A673 (cell line): Measurements from ENCODE around the gene TOR2A. TPM values are rescaled to one million over a fixed set of nuclear protein-coding genes. Genes with fewer than 3 reads are reported as not detected.
A peak's percentile ranks its signal among the peaks of the same experiment; 100 is the strongest.

Experiments
- BruUV-seq: library from RNA; stranded (reverse); fragments of 400-500 nt; replicated peaks from 2 replicates; lab custom pipeline; 2021; lab: Mats Ljungman, UMichigan
- CTCF ChIA-PET: fragments of 300-600 bp; sonication (Branson Sonifier 250); formaldehyde crosslinking; loops from one replicate; lab custom pipeline; 2022; ENCODE audit warnings: antibody characterized with exemption; lab: Charles Lee
- POLR2A ChIA-PET: fragments of 300-600 bp; sonication (Branson Sonifier 250); formaldehyde crosslinking; loops from one replicate; lab custom pipeline; 2022; ENCODE audit warnings: antibody characterized with exemption; ENCODE audit not compliant: low non-redundant PET; lab: Charles Lee
- DNase-seq: peaks from one replicate; pipeline ENCODE4 v3.0.0-alpha.2; 2015; ENCODE audit warnings: low spot score
- H3K27ac ChIP-seq: fragments of 200-600 bp; sonication (generic); 2 replicates; pipeline ENCODE4 v1.5.1; 2016; ENCODE audit warnings: mixed run types, low read depth, mild to moderate bottlenecking, mixed read lengths, antibody characterized with exemption, low read length; ENCODE audit not compliant: poor library complexity, severe bottlenecking
- H3K27me3 ChIP-seq: fragments of 200-600 bp; sonication (generic); replicated peaks from 2 replicates; pipeline ENCODE4 v1.6.1; 2017; ENCODE audit warnings: mixed run types, low read depth, mild to moderate bottlenecking, mixed read lengths, antibody characterized with exemption, low read length; ENCODE audit not compliant: insufficient read depth, poor library complexity
- H3K36me3 ChIP-seq: fragments of 200-600 bp; sonication (generic); 2 replicates; pipeline ENCODE4 v1.6.1; 2016; ENCODE audit warnings: mixed run types, mild to moderate bottlenecking, mixed read lengths, antibody characterized with exemption, low read length; ENCODE audit not compliant: insufficient read depth, poor library complexity, severe bottlenecking
- H3K4me1 ChIP-seq: fragments of 200-600 bp; sonication (generic); 2 replicates; pipeline ENCODE4 v1.6.1; 2017; ENCODE audit warnings: mixed run types, mild to moderate bottlenecking, mixed read lengths, antibody characterized with exemption, low read length; ENCODE audit not compliant: insufficient read depth, poor library complexity, severe bottlenecking
- H3K4me3 ChIP-seq: fragments of 200-600 bp; sonication (generic); 2 replicates; pipeline ENCODE4 v1.5.1; 2016; ENCODE audit warnings: low read depth, mixed run types, mild to moderate bottlenecking, mixed read lengths, low read length; ENCODE audit not compliant: poor library complexity, severe bottlenecking
- H3K9me3 ChIP-seq: fragments of 200-600 bp; sonication (generic); 2 replicates; pipeline ENCODE4 v1.6.1; 2016; ENCODE audit warnings: mixed run types, low read depth, mild to moderate bottlenecking, mixed read lengths, antibody characterized with exemption, low read length; ENCODE audit not compliant: poor library complexity, severe bottlenecking
- EZH2 ChIP-seq: fragments of 200-600 bp; sonication (generic); IDR thresholded peaks from 2 replicates; pipeline ENCODE4 v1.6.1; 2017; ENCODE audit warnings: borderline replicate concordance, low read depth, mild to moderate bottlenecking, mixed read lengths, antibody characterized with exemption, low read length; ENCODE audit not compliant: poor library complexity, severe bottlenecking
- intact Hi-C: fragments of 100-400 bp; cut with micrococcal nuclease; formaldehyde crosslinking; loops from one replicate; pipeline ENCODE4 v1.10.0; 2022; ENCODE audit not compliant: unreplicated experiment
- total RNA-seq: library from RNA; stranded (reverse); gene quantifications from 2 replicates; pipeline ENCODE4 v1.2.3, GENCODE V29; 2021
- TF ChIP-seq, protein P1 (sequence below): fragments of 300-800, 200-600 bp; sonication (generic); conservative IDR thresholded peaks from 2 replicates; pipeline ENCODE4 v1.5.1; 2017; ENCODE audit warnings: low read depth, mild to moderate bottlenecking, antibody characterized with exemption, low read length, moderate library complexity, mixed read lengths

Gene TOR2A
- total RNA-seq, 1 experiment from 2014 or later: 9.2 TPM

DNA sequence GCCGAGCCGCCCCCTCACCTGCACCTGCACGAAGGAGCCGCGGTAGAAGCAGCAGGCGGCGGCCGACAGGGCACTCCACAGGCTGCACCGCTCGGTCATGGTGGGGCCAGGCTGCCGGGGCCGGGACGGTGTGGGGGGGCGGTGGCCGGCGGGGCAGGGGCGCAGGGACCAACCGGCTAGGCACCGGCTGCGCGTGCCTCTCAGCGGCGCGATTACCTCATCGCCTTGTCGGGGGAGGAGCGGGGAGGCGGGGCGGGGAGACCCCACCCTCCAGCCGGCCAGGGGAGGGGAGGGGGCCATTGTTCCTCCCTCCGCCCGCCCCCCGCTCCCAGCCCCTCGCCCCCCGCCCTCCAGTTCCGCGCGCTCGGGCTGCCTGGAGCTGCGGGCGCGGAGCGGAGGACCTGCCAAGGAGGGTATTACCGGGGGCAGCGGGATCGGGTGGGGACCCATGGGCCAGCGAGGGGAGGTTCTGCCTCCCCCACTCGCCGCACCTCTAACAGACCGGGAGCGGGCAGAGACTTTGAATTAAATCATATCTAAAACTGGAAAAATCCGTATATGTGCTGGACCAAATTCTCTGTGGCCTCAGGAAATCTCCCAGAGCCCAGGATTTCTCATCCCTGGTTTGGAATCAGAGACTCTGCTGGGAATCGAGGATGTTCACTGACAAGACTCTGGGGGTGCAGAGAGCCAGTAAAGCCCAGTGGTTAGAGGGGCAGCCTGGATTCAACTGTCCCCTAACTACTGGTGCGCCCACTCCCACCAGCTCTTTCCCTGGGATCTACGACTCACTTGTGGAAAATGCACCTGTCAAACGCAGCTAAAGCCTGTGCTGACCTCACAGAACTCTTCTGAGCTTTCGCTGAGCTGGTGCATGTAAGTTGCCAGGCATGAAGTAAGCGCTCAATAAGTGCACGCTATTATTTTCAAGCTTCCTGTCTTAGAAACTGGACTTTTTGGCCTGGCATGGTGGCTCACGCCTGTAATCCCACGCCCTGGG, 20.3 kb upstream of the TOR2A start:
- Histone ChIP-seq H3K36me3 (no peaks in the 10 kb centered on the region), H3K9me3 (no peaks in the 10 kb centered on the region), H3K27me3 (peaks cover 52% of the 10 kb centered on the region), H3K4me3 (no peak overlapping the region), H3K4me1 (peaks cover 3% of the 10 kb centered on the region), H3K27ac (no peak overlapping the region)
- ChIA-PET CTCF (no interaction called here), POLR2A (no interaction called here)
- no peak for DNase-seq
- intact Hi-C loops: no loop called here
- TF ChIP-seq, protein P1, sequence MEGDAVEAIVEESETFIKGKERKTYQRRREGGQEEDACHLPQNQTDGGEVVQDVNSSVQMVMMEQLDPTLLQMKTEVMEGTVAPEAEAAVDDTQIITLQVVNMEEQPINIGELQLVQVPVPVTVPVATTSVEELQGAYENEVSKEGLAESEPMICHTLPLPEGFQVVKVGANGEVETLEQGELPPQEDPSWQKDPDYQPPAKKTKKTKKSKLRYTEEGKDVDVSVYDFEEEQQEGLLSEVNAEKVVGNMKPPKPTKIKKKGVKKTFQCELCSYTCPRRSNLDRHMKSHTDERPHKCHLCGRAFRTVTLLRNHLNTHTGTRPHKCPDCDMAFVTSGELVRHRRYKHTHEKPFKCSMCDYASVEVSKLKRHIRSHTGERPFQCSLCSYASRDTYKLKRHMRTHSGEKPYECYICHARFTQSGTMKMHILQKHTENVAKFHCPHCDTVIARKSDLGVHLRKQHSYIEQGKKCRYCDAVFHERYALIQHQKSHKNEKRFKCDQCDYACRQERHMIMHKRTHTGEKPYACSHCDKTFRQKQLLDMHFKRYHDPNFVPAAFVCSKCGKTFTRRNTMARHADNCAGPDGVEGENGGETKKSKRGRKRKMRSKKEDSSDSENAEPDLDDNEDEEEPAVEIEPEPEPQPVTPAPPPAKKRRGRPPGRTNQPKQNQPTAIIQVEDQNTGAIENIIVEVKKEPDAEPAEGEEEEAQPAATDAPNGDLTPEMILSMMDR: no peak
- peak; percentile 44 for TF ChIP-seq EZH2
- no TSS peak for BruUV-seq

DNA sequence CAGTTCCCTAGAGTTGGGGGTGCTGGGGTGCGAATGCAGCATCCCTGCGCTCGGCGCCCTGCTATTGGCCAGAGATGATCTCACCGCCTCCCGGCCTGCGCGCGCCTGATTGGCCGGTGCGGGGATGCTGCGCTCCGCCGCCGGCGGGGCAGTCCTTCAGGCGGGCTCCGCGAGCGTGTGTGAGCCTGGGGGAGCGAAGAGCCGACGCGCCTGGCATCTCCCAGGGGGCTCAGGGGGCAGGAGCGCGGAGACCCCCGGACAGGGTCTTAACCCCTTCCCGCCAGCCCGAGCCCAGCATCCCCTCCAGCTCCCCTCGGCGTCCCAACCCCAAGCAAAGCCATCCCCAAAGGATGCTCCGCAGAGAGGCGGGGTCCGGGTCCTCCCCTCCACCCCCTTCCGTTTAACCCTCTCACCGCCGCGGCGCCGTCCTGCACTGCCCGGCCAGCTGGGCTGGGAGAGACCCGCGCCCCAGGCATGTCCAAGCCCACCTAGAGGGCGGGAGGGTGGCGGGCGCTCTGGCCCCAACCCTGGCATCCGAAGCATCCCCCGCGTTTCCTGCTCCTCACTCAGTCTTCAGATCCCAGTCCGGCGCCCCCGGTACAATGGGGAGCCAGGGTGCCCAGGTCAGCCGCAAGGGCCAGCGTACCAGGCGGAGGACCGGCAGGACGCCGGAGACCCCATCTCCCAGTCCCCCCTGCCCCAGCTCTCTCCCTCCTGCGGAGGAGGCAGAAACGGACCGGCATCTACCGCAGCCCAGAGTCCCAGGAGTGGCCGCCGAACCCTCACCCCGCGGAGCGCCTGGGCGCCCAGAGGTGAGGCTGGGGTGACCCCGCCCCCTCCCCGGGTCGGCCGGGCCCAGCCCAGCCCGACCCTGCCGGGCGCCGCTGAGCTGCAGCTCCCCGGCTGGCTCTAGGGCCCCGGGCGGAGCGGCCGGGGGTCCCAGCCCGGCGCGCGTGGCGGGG, 19.3 kb upstream of the TOR2A start:
- Histone ChIP-seq H3K4me3 (no peak overlapping the region), H3K27me3 (peaks cover 52% of the 10 kb centered on the region), H3K27ac (no peak overlapping the region), H3K36me3 (no peaks in the 10 kb centered on the region), H3K4me1 (peaks cover 3% of the 10 kb centered on the region), H3K9me3 (no peaks in the 10 kb centered on the region)
- TF ChIP-seq, protein P1: no peak
- TF ChIP-seq EZH2: peak; percentile 78
- DNase-seq: peak; percentile 51
- no TSS peak for BruUV-seq
- intact Hi-C loops: no loop called here
- POLR2A ChIA-PET: no interaction called here
- CTCF ChIA-PET: interaction anchor here (0.7 kb wide), 1 partner anchor 20 kb away, joined by 3 read pairs; the partner anchor contains the start of gene TOR2A

DNA sequence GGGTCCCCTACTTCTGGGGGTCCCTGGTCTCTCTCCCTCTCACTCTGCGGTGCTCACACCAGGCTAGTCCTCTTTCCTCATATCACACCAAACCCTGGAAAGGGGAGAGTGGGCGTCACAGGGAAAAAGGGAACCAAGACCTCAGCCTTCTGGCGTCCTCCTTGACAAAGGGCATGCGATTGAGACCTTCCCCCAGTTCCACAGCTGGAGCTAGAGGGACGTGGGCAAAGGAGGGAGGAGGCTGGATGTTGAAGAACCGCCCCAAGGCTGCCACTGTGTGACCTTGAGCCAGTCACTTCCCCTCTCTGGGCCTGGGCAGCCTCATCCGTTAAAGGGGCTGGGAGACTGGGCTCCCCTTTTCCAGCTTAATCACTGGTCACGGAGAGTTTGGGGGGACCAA, 18.5 kb upstream of the TOR2A start:
- intact Hi-C loops: no loop called here
- H3K9me3 ChIP-seq: no peaks in the 10 kb centered on the region
- H3K36me3 ChIP-seq: no peaks in the 10 kb centered on the region
- ChIA-PET CTCF (interaction anchor here (0.7 kb wide), 1 partner anchor 19 kb away, joined by 3 read pairs; the partner anchor contains the start of gene TOR2A), POLR2A (no interaction called here)
- BruUV-seq: no TSS peak
- TF ChIP-seq, protein P1: no peak
- TF ChIP-seq EZH2: no peak
- no peak overlapping the region for H3K27ac ChIP-seq
- H3K4me1 ChIP-seq: peaks cover 3% of the 10 kb centered on the region
- no peak overlapping the region for H3K4me3 ChIP-seq
- no peak for DNase-seq
- H3K27me3 ChIP-seq: peaks cover 52% of the 10 kb centered on the region
